ENCODE data around the gene DTNBP1.

- TF ChIP-seq, protein P1, sequence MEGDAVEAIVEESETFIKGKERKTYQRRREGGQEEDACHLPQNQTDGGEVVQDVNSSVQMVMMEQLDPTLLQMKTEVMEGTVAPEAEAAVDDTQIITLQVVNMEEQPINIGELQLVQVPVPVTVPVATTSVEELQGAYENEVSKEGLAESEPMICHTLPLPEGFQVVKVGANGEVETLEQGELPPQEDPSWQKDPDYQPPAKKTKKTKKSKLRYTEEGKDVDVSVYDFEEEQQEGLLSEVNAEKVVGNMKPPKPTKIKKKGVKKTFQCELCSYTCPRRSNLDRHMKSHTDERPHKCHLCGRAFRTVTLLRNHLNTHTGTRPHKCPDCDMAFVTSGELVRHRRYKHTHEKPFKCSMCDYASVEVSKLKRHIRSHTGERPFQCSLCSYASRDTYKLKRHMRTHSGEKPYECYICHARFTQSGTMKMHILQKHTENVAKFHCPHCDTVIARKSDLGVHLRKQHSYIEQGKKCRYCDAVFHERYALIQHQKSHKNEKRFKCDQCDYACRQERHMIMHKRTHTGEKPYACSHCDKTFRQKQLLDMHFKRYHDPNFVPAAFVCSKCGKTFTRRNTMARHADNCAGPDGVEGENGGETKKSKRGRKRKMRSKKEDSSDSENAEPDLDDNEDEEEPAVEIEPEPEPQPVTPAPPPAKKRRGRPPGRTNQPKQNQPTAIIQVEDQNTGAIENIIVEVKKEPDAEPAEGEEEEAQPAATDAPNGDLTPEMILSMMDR (IDR thresholded peaks at IDR 0.05; ENCODE audit: low read depth, low read length, poor library complexity, severe bottlenecking), result no peak
- TF ChIP-seq EZH2phosphoT487 (IDR thresholded peaks at IDR 0.05; ENCODE audit: borderline replicate concordance, low read length), result no peak
Observed at GRCh38 chr6:15622045-15622740, 40.6 kb downstream of the DTNBP1 start.
